ENCODE results near the gene C7orf33.
"Not testable (repeated sequence)": the region's sequence is repeated elsewhere in the genome, so short reads cannot be mapped to it uniquely, and the experiment has no call there.

Gene C7orf33

GRCh38 chr7:148590471-148590870 is at the start of gene C7orf33:
Gene C7orf33 (plus strand): TSS chr7:148590766. CDS start chr7:148590926, 160 bp downstream.
- DNase-seq, result no peak

GRCh38 chr7:148541891-148542504 is 48.6 kb upstream of the C7orf33 start:
- DNase-seq, result no peak

GRCh38 chr7:148543302-148543701 is 47.3 kb upstream of the C7orf33 start:
- no peak for DNase-seq

- no peak for DNase-seq
Observed at GRCh38 chr7:148545172-148545571, 45.4 kb upstream of the C7orf33 start.

- no peak for DNase-seq
Observed at GRCh38 chr7:148545932-148546331, 44.6 kb upstream of the C7orf33 start.

- no peak for DNase-seq
Observed at GRCh38 chr7:148546857-148547256, 43.7 kb upstream of the C7orf33 start.

GRCh38 chr7:148547951-148548350 is 42.6 kb upstream of the C7orf33 start:
- DNase-seq, result no peak

- no peak for DNase-seq
Observed at GRCh38 chr7:148553979-148554378, 36.6 kb upstream of the C7orf33 start.

- peak; percentile 8 for DNase-seq
Observed at GRCh38 chr7:148556892-148557291, 33.7 kb upstream of the C7orf33 start.

GRCh38 chr7:148558914-148559313 is 31.7 kb upstream of the C7orf33 start:
- no peak for DNase-seq

GRCh38 chr7:148561099-148561498 is 29.5 kb upstream of the C7orf33 start:
- DNase-seq, result no peak

- no peak for DNase-seq
Observed at GRCh38 chr7:148563583-148564274, 26.8 kb upstream of the C7orf33 start.

- DNase-seq, result peak; percentile 30
Observed at GRCh38 chr7:148564275-148564951, 26.2 kb upstream of the C7orf33 start.

GRCh38 chr7:148566736-148567135 is 23.8 kb upstream of the C7orf33 start:
- no peak for DNase-seq

GRCh38 chr7:148567524-148567923 is 23.0 kb upstream of the C7orf33 start:
- no peak for DNase-seq

- DNase-seq, result no peak
Observed at GRCh38 chr7:148570510-148570909, 20.1 kb upstream of the C7orf33 start.

GRCh38 chr7:148570973-148571372 is 19.6 kb upstream of the C7orf33 start:
- not testable (repeated sequence) for DNase-seq

GRCh38 chr7:148571381-148571780 is 19.2 kb upstream of the C7orf33 start:
- no peak for DNase-seq

- no peak for DNase-seq
Observed at GRCh38 chr7:148572067-148572522, 18.5 kb upstream of the C7orf33 start.

GRCh38 chr7:148573581-148573980 is 17.0 kb upstream of the C7orf33 start:
- DNase-seq, result not testable (repeated sequence)

- DNase-seq, result peak; percentile 76
Observed at GRCh38 chr7:148575640-148576411, 14.7 kb upstream of the C7orf33 start.

- no peak for DNase-seq
Observed at GRCh38 chr7:148579366-148579765, 11.2 kb upstream of the C7orf33 start.

- no peak for DNase-seq
Observed at GRCh38 chr7:148580446-148580845, 10.1 kb upstream of the C7orf33 start.
